ENCODE data around the gene CENPV.

GRCh38 chr17:16325964-16326363, 27.3 kb downstream of the CENPV start:
- TF ChIP-seq RFX5 (IDR thresholded peaks at IDR 0.05; ENCODE audit: low read depth, low read length) (no peak), RELB (IDR thresholded peaks at IDR 0.05; ENCODE audit: low read depth) (no peak), POLR2AphosphoS5 (IDR thresholded peaks at IDR 0.05; ENCODE audit: low read length) (no peak), NFIC (IDR thresholded peaks at IDR 0.05; ENCODE audit: low read depth, low read length) (no peak)
- TF ChIP-seq, protein P1, sequence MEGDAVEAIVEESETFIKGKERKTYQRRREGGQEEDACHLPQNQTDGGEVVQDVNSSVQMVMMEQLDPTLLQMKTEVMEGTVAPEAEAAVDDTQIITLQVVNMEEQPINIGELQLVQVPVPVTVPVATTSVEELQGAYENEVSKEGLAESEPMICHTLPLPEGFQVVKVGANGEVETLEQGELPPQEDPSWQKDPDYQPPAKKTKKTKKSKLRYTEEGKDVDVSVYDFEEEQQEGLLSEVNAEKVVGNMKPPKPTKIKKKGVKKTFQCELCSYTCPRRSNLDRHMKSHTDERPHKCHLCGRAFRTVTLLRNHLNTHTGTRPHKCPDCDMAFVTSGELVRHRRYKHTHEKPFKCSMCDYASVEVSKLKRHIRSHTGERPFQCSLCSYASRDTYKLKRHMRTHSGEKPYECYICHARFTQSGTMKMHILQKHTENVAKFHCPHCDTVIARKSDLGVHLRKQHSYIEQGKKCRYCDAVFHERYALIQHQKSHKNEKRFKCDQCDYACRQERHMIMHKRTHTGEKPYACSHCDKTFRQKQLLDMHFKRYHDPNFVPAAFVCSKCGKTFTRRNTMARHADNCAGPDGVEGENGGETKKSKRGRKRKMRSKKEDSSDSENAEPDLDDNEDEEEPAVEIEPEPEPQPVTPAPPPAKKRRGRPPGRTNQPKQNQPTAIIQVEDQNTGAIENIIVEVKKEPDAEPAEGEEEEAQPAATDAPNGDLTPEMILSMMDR (IDR thresholded peaks at IDR 0.05 in 2 of 3, conservative IDR thresholded peaks at IDR 0.05 in 1 of 3; ENCODE audit: control insufficient read depth in 2 of 3, extremely low read depth in 1 of 3, insufficient read depth in 1 of 3, low read depth in 3 of 3, low read length in 3 of 3): no peak
